ENCODE measurements around the gene EPHA6.

DNA sequence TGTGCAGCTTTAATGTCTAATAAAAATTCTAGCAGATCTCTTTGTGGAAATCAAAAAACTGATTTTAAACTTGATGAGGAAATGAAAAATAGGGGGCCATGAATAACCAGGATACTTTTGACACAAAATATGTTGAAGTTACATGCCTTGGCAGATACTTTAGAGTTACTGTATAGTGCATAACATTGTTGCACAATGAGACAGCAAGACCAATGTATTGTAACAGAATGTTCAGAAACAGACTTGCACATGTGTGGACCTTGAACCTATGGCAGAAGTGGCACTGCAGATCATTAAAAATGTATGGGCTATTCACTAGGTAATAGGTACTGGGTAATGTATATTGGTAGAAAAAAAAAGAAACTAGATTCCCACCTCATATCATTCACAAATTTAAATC lies 607.2 kb downstream of the EPHA6 start:
- TF ChIP-seq MAX (CRISPR knock-in tag; IDR thresholded peaks at IDR 0.05) (no peak), ZBTB5 (IDR thresholded peaks at IDR 0.05) (no peak), POLR2A (conservative IDR thresholded peaks at IDR 0.05) (no peak), HMGN3 (IDR thresholded peaks at IDR 0.05; ENCODE audit: borderline replicate concordance, extremely low read depth, insufficient read length, low read depth, low read length) (no peak), MAFK (IDR thresholded peaks at IDR 0.05; ENCODE audit: low read length) (no peak)

All from K562 (cell line).